NK-92 (cell line): ENCODE results near the gene KCNQ5.

Experiments
- DNase-seq: peaks from one replicate; lab custom pipeline; 2025; ENCODE audit not compliant: unreplicated experiment; lab: John Stamatoyannopoulos, UW

Gene KCNQ5

DNA sequence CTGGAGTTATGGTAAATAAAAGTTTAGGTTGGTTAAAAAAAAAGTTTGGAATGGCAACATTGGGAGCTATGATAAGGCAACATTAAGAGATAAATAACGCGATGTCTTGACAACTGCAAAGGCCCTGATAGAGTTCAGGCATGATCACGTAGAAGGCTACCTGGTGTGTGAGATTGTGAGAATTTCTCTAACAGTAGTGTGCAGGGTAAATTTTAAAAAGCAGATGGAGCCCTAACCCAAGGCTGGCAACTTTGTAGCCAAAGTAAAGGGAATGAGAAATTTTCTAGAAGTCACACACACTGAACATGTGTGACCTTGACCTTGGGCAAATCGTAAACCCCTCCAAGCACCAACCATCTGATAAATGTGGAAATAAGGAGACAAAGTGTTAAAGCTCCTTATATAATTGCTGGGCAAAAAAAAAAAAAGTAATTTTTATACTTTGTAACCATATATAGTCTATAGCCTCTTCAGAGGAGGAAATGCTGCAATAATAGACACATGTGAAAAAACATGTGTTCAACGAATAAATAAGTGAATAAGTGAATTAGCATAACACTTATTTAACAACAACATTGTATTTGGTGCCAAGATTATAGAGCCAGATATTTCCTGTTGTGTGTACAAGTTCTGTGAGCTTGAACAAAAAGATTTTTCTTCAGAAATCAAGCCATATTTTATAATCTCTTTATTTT, 18.2 kb downstream of the KCNQ5 start:
- no peak for DNase-seq

DNA sequence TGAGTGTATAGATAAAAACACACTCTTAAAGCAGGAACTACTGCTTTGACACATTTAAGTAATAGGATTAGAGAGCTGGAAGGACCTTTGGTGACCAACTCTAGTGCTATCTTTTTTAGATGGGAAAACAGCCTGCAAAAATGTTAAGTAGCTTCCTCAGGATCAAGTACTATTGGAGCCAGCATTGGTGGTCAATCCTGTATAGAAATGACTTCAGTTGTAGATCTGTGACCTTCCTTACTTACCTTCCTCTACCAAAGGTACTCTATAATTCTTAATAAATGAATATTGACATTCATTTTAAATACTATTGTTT, 18.7 kb downstream of the KCNQ5 start:
- no peak for DNase-seq

DNA sequence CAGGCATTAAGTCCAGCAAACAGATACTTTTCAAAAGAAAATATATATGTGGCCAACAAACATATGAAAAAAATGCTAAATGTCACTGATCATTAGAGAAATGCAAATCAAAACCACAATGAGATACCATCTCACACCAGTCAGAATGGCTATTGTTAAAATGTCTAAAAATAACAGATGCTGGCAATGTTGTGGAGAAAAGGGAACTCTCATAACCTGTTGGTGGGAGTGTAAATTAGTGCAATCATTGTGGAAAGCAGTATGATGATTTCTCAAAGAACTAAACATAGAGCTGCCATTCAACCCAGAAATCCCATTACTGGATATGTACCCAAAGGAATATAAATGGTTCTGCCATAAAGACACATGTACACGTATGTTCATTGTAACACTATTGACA, 20.6 kb downstream of the KCNQ5 start:
- no peak for DNase-seq

GRCh38 chr6:72643214-72643613, 21.4 kb downstream of the KCNQ5 start:
- DNase-seq, result no peak

DNA sequence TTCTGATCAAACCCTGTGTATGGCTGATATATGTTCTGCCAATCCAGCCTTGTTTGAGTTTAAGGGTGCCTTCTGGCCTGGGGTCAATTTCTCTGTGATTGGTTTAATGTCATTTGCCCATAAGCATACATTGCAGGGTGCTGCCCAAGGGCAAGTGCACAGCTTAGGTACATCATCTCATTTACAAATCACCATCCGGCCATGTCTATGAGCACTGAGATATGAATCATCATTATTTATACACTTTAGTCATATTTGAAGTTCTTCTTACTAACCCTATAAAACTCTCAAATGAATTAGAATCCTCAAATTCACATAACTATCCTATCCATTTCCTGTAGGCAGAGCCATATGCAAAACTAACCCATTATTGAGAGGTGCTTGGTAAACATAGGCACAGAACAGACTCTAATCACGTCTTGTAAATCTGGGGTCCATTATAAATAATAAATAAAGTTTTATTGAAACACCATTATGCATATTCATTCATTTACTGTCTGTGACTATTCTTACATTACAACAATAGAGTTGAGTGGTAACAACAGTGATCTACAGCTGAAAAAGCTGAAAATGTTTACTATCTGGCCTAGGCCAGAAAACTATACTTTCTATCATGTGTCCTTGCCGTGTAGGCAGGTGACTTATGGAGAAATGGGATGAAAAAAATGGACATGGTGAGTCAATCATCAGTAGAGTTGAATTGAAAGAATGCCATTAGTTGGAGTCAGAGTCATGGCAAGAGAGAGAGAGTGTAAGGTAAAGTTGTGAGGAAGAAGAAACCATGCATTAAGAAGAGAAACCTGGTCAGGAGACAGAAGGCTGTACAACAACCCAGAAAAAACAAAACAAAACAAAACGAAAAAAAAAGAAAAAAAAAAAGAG, 25.0 kb downstream of the KCNQ5 start:
- no peak for DNase-seq

GRCh38 chr6:72647489-72647888, 25.6 kb downstream of the KCNQ5 start:
- DNase-seq, result no peak

DNA sequence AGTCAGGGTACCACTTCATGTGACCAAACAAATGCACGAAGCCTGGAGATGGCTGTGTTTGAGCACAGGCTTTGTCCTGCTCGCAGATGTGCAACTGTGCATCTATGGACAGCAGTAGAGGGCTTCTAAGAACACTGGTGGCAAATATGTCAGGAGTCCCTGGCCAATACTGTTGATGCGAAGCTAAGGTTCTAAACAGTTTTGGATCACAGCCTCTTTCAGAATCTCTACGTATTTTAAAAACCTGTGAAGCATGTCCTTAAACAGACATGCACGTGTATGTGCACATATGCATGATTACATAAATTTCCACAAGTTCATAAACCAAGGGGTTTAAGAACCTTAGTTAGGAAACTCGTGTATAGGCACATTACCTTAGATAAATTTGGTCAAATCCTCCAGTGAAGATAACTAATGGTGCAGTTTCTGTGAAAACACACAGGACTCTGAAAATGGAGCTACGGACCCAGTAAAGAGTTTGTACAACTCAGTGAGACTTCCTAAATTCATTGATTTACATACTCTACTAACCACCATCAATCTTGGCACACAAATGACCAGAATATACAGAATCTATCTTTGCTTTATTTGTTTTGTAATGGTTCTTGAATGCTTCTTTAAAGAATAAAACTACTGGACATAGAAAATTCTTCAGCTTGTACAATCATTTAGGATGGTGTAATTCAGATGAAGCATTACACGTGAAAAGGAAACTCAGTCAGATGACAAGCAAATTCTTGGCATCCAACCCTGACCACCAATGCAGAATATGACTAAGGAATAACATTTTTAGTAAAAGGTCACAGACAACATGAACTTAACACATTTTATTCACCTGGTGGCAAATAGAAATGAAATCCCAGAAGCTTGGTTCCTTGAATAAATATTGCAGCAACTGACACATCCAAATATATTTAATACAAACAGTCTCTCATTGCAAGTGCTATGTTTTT, 27.4 kb downstream of the KCNQ5 start:
- no peak for DNase-seq

DNA sequence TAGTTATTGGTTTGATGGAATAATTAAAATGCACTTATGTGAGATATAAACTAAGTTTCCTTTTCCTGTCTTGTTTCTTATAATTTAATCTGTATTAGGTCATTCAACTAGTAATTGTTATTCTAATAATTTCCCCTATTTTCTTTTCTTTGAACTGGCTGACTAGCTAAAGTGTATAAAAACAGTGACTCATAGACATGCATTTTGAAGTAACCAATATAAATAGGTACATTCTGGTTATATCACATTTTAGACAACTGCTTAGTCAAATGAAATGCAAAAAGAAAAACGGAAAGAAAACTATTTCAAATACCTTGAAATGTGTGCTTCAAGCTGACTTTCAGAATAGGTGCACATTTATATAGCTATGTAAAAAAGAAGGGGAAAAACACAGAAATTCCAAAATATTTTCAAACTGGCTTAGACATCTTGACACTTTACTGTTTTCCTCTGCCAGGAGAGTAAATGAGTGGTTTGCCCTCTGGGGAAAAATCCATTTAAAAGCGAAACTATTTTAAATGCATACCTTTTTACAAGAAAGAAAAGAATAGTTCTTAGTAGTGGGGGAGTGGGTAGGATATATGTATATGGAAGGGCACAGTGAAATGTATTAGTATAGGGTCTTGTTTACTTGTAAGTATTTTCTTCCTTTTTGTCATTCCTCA, 28.3 kb downstream of the KCNQ5 start:
- DNase-seq, result no peak

DNA sequence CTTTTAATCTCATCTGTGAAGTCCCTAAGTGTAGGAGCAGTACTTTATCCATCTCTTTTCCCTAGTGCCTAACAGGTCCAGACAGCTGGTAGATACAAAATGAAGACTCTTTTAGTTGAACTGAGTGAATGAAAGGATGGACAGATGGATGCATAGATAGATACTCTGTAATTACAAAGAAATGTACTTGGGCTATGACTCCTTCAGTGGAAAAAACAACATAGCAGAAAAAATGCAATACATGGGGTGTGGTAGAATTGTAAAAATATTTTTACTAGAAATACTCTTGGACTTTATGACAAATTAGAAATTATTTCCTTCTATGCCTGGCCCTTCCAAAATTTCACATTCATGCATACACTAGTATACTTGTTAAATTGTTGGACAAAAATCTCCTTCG, 29.3 kb downstream of the KCNQ5 start:
- DNase-seq, result no peak

GRCh38 chr6:72651967-72652956, 30.4 kb downstream of the KCNQ5 start:
- DNase-seq, result no peak

- no peak for DNase-seq
Measured at GRCh38 chr6:72653026-72653425, 31.2 kb downstream of the KCNQ5 start.

- no peak for DNase-seq
Measured at GRCh38 chr6:72654071-72654621, 32.3 kb downstream of the KCNQ5 start.

- no peak for DNase-seq
Measured at GRCh38 chr6:72657407-72658197, 35.7 kb downstream of the KCNQ5 start.

DNA sequence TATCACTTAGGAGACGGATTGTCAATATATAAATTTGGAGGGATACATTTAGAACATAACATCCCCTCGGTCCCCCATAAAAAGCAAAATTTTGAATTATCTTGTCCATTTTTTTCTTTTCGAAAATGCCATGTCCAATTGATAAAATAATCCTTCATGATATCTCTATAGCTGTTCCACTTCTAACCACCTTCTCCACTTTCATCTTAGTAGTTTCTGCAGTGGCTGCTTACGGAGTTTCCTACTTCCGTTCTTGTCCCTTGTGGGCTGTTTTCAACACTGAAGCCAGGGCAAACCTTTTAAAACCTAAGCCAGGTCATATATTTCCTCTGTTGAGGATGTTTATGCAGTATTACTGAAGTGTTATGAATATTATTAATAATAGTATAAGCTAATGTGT, 37.9 kb downstream of the KCNQ5 start:
- no peak for DNase-seq

DNA sequence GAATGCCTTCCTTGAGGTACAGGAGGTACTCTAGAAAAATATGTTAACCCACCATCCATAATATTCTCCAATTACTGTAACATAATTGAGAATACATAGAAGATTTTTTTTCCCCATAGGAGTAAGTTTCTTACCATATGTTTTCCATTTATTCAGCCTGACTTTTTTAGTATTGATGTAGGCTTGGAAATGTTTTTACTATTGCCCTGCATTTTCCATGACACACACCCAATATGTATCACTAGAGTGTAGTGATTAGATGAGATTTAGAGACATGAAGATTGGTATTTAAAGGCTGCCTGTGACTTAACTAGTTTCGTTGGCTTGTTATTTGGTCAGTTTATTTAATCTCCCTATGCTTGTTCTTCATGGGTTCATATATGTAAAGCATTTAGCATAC, 39.5 kb downstream of the KCNQ5 start:
- DNase-seq, result no peak

- DNase-seq, result no peak
Measured at GRCh38 chr6:72665599-72665998, 43.7 kb downstream of the KCNQ5 start.

DNA sequence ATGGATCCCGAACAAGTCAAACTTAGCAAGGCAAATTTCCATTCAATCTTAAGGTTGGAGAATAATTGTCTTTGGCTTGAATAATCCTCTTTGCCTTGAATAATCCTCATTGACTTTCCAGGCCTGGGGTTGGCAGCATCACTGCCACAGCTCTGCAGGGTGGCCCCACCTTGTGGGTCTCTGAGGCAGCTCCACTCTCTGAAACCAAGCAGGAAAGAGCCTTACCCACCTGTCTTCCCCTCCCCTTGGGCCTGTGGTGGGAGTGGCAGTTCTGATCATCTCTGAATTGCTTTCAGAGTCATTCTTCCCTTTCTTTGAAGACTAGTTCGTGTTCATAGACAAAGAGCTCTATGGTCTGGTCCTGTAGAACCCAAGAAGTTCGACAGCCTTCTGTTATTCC, 47.5 kb downstream of the KCNQ5 start:
- DNase-seq, result no peak

DNA sequence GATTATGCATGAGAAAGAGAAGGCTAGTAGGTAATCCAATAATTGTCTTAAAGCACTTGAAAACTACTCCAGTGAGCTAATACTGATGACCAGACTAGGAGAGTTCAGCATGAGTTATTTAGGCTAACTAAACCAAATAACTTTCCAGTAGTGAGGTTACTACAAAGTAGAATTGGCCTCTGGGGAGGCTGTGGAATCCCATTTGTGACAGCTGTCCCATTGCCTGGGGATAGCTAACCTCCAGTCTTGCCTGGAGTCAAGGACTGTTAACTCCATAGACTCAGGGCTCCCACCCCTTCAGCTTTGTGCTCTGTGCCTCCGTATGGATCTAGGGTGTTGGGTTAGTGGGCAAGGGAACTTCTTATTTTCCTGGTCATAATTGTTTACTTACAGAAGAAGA, 51.0 kb downstream of the KCNQ5 start:
- DNase-seq, result no peak

DNA sequence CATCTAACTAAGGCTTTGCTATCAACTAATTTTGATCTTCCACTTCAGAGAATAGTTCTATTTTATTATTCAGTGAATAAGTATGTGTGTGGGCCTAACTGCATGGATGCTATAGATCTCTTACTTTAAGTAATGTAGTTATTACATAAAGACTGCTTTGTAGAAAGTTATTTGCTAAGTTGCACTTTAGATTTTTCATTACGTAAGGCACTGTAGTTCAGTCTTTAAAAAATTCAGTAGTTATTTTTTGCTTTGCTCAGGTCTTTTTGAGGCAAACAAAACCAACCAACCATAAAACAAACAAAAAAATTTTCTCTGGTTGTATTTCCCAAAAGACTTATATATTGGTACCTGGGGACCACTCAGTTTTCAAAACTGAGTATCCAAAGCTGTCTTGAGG, 53.0 kb downstream of the KCNQ5 start:
- no peak for DNase-seq
